Gastroesophageal sphincter (tissue), 3 donors: ENCODE measurements around the gene KLRC3.

Source experiments
- EP300 ChIP-seq: sonication (generic); formaldehyde crosslinking; IDR thresholded peaks from one replicate; pipeline ENCODE4 v1.6.1; 2017; ENCODE audit warnings: antibody characterized with exemption, mild to moderate bottlenecking
- POLR2A ChIP-seq, 2 donors: fragments of 450-650 bp; IDR thresholded peaks; one replicate each; pipeline ENCODE4 v1.6.1; 2017; ENCODE audit warnings: antibody characterized with exemption in 2 of 2, mild to moderate bottlenecking in 2 of 2, moderate library complexity in 1 of 2
- TF ChIP-seq, protein P1 (sequence below), 4 experiments: fragments of 200-600 bp in 2 of 4; fragments of 450-650 bp in 2 of 4; sonication (generic) in 1 of 4; IDR thresholded peaks; one replicate each; pipeline ENCODE4 v1.5.1; 2017 to 2019; ENCODE audit warnings: antibody characterized with exemption in 4 of 4, mild to moderate bottlenecking in 2 of 4, moderate library complexity in 2 of 4

DNA sequence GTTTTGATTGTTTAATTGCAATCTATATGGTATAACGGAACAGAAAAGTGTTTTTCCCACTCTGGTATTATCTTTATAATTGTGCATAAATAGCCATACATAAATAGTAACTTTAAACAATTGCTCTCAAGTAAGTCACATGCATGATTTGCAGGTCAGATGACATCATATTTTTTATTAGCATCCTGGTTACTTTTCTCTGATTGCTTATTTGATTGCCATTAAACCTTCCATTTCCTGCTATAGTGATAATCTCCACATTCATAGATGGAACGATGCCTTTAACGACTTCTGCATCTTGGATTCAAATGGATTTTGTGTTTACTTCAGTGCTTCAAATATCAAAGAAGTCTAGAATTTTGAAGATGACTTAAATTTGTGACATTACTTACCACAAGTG lies 27.1 kb downstream of the KLRC3 start:
- TF ChIP-seq, protein P1, sequence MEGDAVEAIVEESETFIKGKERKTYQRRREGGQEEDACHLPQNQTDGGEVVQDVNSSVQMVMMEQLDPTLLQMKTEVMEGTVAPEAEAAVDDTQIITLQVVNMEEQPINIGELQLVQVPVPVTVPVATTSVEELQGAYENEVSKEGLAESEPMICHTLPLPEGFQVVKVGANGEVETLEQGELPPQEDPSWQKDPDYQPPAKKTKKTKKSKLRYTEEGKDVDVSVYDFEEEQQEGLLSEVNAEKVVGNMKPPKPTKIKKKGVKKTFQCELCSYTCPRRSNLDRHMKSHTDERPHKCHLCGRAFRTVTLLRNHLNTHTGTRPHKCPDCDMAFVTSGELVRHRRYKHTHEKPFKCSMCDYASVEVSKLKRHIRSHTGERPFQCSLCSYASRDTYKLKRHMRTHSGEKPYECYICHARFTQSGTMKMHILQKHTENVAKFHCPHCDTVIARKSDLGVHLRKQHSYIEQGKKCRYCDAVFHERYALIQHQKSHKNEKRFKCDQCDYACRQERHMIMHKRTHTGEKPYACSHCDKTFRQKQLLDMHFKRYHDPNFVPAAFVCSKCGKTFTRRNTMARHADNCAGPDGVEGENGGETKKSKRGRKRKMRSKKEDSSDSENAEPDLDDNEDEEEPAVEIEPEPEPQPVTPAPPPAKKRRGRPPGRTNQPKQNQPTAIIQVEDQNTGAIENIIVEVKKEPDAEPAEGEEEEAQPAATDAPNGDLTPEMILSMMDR (IDR thresholded peaks at IDR 0.05), result no peak
- TF ChIP-seq EP300 (no peak), POLR2A (IDR thresholded peaks at IDR 0.05) (no peak)
